Measurements from ENCODE around the gene UBE2V1.

UBE2V1 gene

GRCh38 chr20:50052550-50053361 is 60.2 kb downstream of the UBE2V1 start:
- Mint-ChIP-seq H3K36me3 (no peaks in the 10 kb centered on the region), H3K4me3 (no peak overlapping the region), H3K27ac (no peak overlapping the region), H3K4me1 (peaks cover 23 to 34% of the 10 kb centered on the region in 2 donors), H3K9me3 (no peaks in the 10 kb centered on the region), H3K27me3 (peaks cover 0 to 6% of the 10 kb centered on the region in 2 donors)
- no peak for ATAC-seq (replicated peaks)
- no peak for DNase-seq

- Mint-ChIP-seq H3K27me3 (peaks cover 0 to 6% of the 10 kb centered on the region in 2 donors), H3K27ac (no peak overlapping the region), H3K9me3 (no peaks in the 10 kb centered on the region), H3K36me3 (no peaks in the 10 kb centered on the region), H3K4me3 (no peak overlapping the region), H3K4me1 (peaks cover 31 to 48% of the 10 kb centered on the region in 2 donors)
- no peak for ATAC-seq (replicated peaks)
- DNase-seq: no peak
Observed at GRCh38 chr20:50050660-50051308, 62.2 kb downstream of the UBE2V1 start.

GRCh38 chr20:50050214-50050613 is 62.7 kb downstream of the UBE2V1 start:
- H3K4me1 Mint-ChIP-seq: peaks cover 30 to 46% of the 10 kb centered on the region in 2 donors
- DNase-seq: no peak
- H3K9me3 Mint-ChIP-seq: no peaks in the 10 kb centered on the region
- no peaks in the 10 kb centered on the region for H3K36me3 Mint-ChIP-seq
- H3K27me3 Mint-ChIP-seq: peaks cover 0 to 6% of the 10 kb centered on the region in 2 donors
- H3K27ac Mint-ChIP-seq: no peak overlapping the region
- no peak for ATAC-seq (replicated peaks)
- no peak overlapping the region for H3K4me3 Mint-ChIP-seq

- Mint-ChIP-seq H3K9me3 (no peaks in the 10 kb centered on the region), H3K4me1 (peaks cover 29 to 42% of the 10 kb centered on the region in 2 donors), H3K27me3 (peaks cover 0 to 6% of the 10 kb centered on the region in 2 donors), H3K36me3 (no peaks in the 10 kb centered on the region), H3K4me3 (no peak overlapping the region), H3K27ac (no peak overlapping the region)
- DNase-seq (no peak), ATAC-seq (replicated peaks) (peak; percentile 59 to 72)
Observed at GRCh38 chr20:50049442-50050026, 63.4 kb downstream of the UBE2V1 start.

- Mint-ChIP-seq H3K9me3 (no peaks in the 10 kb centered on the region), H3K36me3 (no peaks in the 10 kb centered on the region), H3K4me3 (peak overlapping the region; percentile 11 to 35), H3K4me1 (peaks cover 31 to 44% of the 10 kb centered on the region in 2 donors), H3K27me3 (peaks cover 0 to 1% of the 10 kb centered on the region in 2 donors), H3K27ac (peak overlapping the region; percentile 75)
- DNase-seq (peak; percentile 55), ATAC-seq (replicated peaks) (peak; percentile 82 to 85)
Observed at GRCh38 chr20:50048420-50049166, 64.4 kb downstream of the UBE2V1 start.

GRCh38 chr20:50044353-50044960 is 68.5 kb downstream of the UBE2V1 start:
- H3K27ac Mint-ChIP-seq: no peak overlapping the region
- H3K4me3 Mint-ChIP-seq: no peak overlapping the region
- H3K36me3 Mint-ChIP-seq: peaks cover 0 to 4% of the 10 kb centered on the region in 2 donors
- DNase-seq (no peak), ATAC-seq (replicated peaks) (no peak)
- H3K4me1 Mint-ChIP-seq: peaks cover 38 to 63% of the 10 kb centered on the region in 2 donors
- no peaks in the 10 kb centered on the region for H3K27me3 Mint-ChIP-seq
- H3K9me3 Mint-ChIP-seq: no peaks in the 10 kb centered on the region

GRCh38 chr20:50043573-50044352 is 69.2 kb downstream of the UBE2V1 start:
- peaks cover 36 to 58% of the 10 kb centered on the region in 2 donors for H3K4me1 Mint-ChIP-seq
- peaks cover 0 to 4% of the 10 kb centered on the region in 2 donors for H3K36me3 Mint-ChIP-seq
- no peak for ATAC-seq (replicated peaks)
- H3K27ac Mint-ChIP-seq: no peak overlapping the region
- H3K27me3 Mint-ChIP-seq: no peaks in the 10 kb centered on the region
- no peaks in the 10 kb centered on the region for H3K9me3 Mint-ChIP-seq
- no peak for DNase-seq
- no peak overlapping the region for H3K4me3 Mint-ChIP-seq

GRCh38 chr20:50042370-50043313 is 70.3 kb downstream of the UBE2V1 start:
- Mint-ChIP-seq H3K27me3 (no peaks in the 10 kb centered on the region), H3K9me3 (no peaks in the 10 kb centered on the region), H3K36me3 (peaks cover 0 to 4% of the 10 kb centered on the region in 2 donors), H3K4me3 (no peak overlapping the region), H3K4me1 (peaks cover 27 to 47% of the 10 kb centered on the region in 2 donors), H3K27ac (peak overlapping the region; percentile 90)
- ATAC-seq (replicated peaks): no peak
- DNase-seq: no peak

- Mint-ChIP-seq H3K36me3 (peaks cover 0 to 4% of the 10 kb centered on the region in 2 donors), H3K9me3 (no peaks in the 10 kb centered on the region), H3K4me1 (peaks cover 17 to 35% of the 10 kb centered on the region in 2 donors), H3K27me3 (no peaks in the 10 kb centered on the region), H3K4me3 (peak overlapping the region; percentile 60 to 71), H3K27ac (peak overlapping the region; percentile 93)
- peak; percentile 94 to 95 for ATAC-seq (replicated peaks)
- DNase-seq: peak; percentile 42
Observed at GRCh38 chr20:50041246-50041873, 71.6 kb downstream of the UBE2V1 start.

GRCh38 chr20:50040432-50041245 is 72.3 kb downstream of the UBE2V1 start:
- H3K27ac Mint-ChIP-seq: peak overlapping the region; percentile 93
- ATAC-seq (replicated peaks) (no peak), DNase-seq (no peak)
- peak overlapping the region; percentile 60 to 71 for H3K4me3 Mint-ChIP-seq
- H3K27me3 Mint-ChIP-seq: no peaks in the 10 kb centered on the region
- H3K9me3 Mint-ChIP-seq: no peaks in the 10 kb centered on the region
- peaks cover 0 to 4% of the 10 kb centered on the region in 2 donors for H3K36me3 Mint-ChIP-seq
- peaks cover 17 to 35% of the 10 kb centered on the region in 2 donors for H3K4me1 Mint-ChIP-seq

GRCh38 chr20:50039706-50040431 is 73.1 kb downstream of the UBE2V1 start:
- Mint-ChIP-seq H3K36me3 (peaks cover 0 to 4% of the 10 kb centered on the region in 2 donors), H3K27me3 (no peaks in the 10 kb centered on the region), H3K4me1 (peaks cover 17 to 35% of the 10 kb centered on the region in 2 donors), H3K4me3 (no peak overlapping the region), H3K27ac (peak overlapping the region; percentile 43), H3K9me3 (no peaks in the 10 kb centered on the region)
- DNase-seq (no peak), ATAC-seq (replicated peaks) (no peak)

All from stimulated activated naive B cell treated with anti-CD40 and anti-IgM and Interleukin-4, amounts not matched to agents 10 μg/mL and 1 μg/mL and 100 μg/mL, for 72 hours (primary cell).